Testis (tissue), 3 donors: ENCODE measurements around the gene SNX10. TPM values are rescaled to one million over a fixed set of nuclear protein-coding genes. Genes with fewer than 3 reads are reported as not detected.

Source experiments
- DNase-seq: peaks from one replicate; pipeline ENCODE4 v3.0.0-alpha.2; 2019
- H3K27ac ChIP-seq, 2 donors: fragments of 200-600 bp; sonication (generic); one replicate each; pipeline ENCODE4 v1.5.1; 2019
- H3K27me3 ChIP-seq: fragments of 200-600 bp; sonication (generic); one replicate; pipeline ENCODE4 v1.5.1; 2019
- H3K36me3 ChIP-seq: fragments of 200-600 bp; sonication (generic); one replicate; pipeline ENCODE4 v1.5.1; 2017; ENCODE audit warnings: low read depth; ENCODE audit errors: missing control alignments
- H3K4me1 ChIP-seq: fragments of 200-600 bp; sonication (generic); one replicate; pipeline ENCODE4 v1.5.1; 2019
- H3K4me3 ChIP-seq, 2 donors: fragments of 200-600 bp; sonication (generic); one replicate each; pipeline ENCODE4 v1.5.1; 2017 to 2019
- H3K9me3 ChIP-seq: fragments of 200-600 bp; sonication (generic); one replicate; pipeline ENCODE4 v1.5.1; 2017
- POLR2A ChIP-seq: fragments of 450-650 bp; IDR thresholded peaks from one replicate; pipeline ENCODE4 v1.6.1; 2017; ENCODE audit warnings: antibody characterized with exemption, mild to moderate bottlenecking, moderate library complexity
- WGBS, 2 donors: methylation state at CpG; one replicate each; pipeline ENCODE4 v1.1.5; 2018; 5-methylcytosine and 5-hydroxymethylcytosine counted together
- intact Hi-C: fragments of 100-400 bp; cut with DNase I; formaldehyde crosslinking; loops from one replicate; pipeline ENCODE4 v1.15.1; 2023; ENCODE audit warnings: low total_unique reads
- polyA plus RNA-seq: library from polyadenylated mRNA; stranded (reverse); fragments of 350-450 nt; fragmentation: Illumina TruSeq; extraction: RNeasy Lipid Tissue Mini Kit (QIAGEN cat#74804); gene quantifications from one replicate; pipeline ENCODE4 v1.2.3, GENCODE V29; 2014; ENCODE audit warnings: low read depth, low replicate concordance; ENCODE audit not compliant: insufficient read depth
- total RNA-seq, 2 donors: library from RNA; depleted of rRNA; stranded (reverse); fragments of >200 nt; gene quantifications; one replicate each; pipeline ENCODE4 v1.2.3, GENCODE V29; 2016
- TF ChIP-seq, protein P1 (sequence below), 3 experiments: fragments of 450-650 bp in 2 of 3; fragments of 200-600 bp in 1 of 3; sonication (generic) in 1 of 3; IDR thresholded peaks; one replicate each; pipeline ENCODE4 v1.5.1; 2016 to 2019; ENCODE audit warnings: antibody characterized with exemption in 3 of 3, mild to moderate bottlenecking in 2 of 3, moderate library complexity in 1 of 3

SNX10 gene
- total and polyA plus RNA-seq, 3 donors from 2014 or later, result 4.4 to 6.3 (median 5.6) TPM

DNA sequence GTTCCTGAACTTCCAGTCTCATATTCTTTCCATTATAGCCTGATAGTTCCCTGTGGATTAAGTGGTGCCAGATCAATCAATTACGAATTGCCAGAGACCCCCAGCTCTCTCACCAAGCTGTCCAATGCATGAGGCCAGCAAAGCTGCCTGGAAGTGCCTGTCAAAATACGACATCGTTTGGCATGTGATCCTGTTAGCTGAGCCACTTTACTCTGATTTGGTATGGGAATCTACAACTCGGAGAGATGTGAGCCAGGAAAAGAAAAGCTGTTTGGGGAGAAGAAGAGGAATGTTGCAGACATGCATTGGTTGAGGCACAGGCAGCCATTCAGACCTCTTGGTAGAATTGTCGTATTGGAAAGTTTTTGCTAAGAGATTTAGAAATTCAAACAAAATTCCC, 3.9 kb downstream of the SNX10 start:
- Histone ChIP-seq H3K4me3 (no peak overlapping the region), H3K9me3 (no peaks in the 10 kb centered on the region), H3K36me3 (no peaks in the 10 kb centered on the region), H3K4me1 (no peaks in the 10 kb centered on the region), H3K27me3 (no peaks in the 10 kb centered on the region), H3K27ac (no peak overlapping the region)
- DNase-seq, result no peak
- 83 to 91% methylated on average over 5 of the region's 5 CpGs for WGBS, 2 donors
- no peak for TF ChIP-seq POLR2A
- TF ChIP-seq, protein P1, sequence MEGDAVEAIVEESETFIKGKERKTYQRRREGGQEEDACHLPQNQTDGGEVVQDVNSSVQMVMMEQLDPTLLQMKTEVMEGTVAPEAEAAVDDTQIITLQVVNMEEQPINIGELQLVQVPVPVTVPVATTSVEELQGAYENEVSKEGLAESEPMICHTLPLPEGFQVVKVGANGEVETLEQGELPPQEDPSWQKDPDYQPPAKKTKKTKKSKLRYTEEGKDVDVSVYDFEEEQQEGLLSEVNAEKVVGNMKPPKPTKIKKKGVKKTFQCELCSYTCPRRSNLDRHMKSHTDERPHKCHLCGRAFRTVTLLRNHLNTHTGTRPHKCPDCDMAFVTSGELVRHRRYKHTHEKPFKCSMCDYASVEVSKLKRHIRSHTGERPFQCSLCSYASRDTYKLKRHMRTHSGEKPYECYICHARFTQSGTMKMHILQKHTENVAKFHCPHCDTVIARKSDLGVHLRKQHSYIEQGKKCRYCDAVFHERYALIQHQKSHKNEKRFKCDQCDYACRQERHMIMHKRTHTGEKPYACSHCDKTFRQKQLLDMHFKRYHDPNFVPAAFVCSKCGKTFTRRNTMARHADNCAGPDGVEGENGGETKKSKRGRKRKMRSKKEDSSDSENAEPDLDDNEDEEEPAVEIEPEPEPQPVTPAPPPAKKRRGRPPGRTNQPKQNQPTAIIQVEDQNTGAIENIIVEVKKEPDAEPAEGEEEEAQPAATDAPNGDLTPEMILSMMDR (IDR thresholded peaks at IDR 0.05), result no peak
- intact Hi-C loops, result no loop called here

GRCh38 chr7:26298472-26299058, 6.9 kb downstream of the SNX10 start:
- Histone ChIP-seq H3K36me3 (no peaks in the 10 kb centered on the region), H3K9me3 (no peaks in the 10 kb centered on the region), H3K4me1 (no peaks in the 10 kb centered on the region), H3K27me3 (no peaks in the 10 kb centered on the region), H3K4me3 (no peak overlapping the region), H3K27ac (no peak overlapping the region)
- no peak for DNase-seq
- intact Hi-C loops, result no loop called here
- WGBS, 2 donors, result 80 to 86% methylated on average over 7 of the region's 7 CpGs
- TF ChIP-seq, protein P1 (IDR thresholded peaks at IDR 0.05), result no peak
- TF ChIP-seq POLR2A, result no peak

GRCh38 chr7:26305090-26305868, 13.6 kb downstream of the SNX10 start:
- Histone ChIP-seq H3K9me3 (no peaks in the 10 kb centered on the region), H3K4me3 (no peak overlapping the region), H3K4me1 (no peaks in the 10 kb centered on the region), H3K27me3 (no peaks in the 10 kb centered on the region), H3K27ac (no peak overlapping the region), H3K36me3 (no peaks in the 10 kb centered on the region)
- TF ChIP-seq, protein P1 (IDR thresholded peaks at IDR 0.05), result no peak
- no peak for TF ChIP-seq POLR2A
- WGBS, 2 donors, result 77 to 79% methylated on average over 9 of the region's 9 CpGs
- intact Hi-C loops, result no loop called here
- no peak for DNase-seq

DNA sequence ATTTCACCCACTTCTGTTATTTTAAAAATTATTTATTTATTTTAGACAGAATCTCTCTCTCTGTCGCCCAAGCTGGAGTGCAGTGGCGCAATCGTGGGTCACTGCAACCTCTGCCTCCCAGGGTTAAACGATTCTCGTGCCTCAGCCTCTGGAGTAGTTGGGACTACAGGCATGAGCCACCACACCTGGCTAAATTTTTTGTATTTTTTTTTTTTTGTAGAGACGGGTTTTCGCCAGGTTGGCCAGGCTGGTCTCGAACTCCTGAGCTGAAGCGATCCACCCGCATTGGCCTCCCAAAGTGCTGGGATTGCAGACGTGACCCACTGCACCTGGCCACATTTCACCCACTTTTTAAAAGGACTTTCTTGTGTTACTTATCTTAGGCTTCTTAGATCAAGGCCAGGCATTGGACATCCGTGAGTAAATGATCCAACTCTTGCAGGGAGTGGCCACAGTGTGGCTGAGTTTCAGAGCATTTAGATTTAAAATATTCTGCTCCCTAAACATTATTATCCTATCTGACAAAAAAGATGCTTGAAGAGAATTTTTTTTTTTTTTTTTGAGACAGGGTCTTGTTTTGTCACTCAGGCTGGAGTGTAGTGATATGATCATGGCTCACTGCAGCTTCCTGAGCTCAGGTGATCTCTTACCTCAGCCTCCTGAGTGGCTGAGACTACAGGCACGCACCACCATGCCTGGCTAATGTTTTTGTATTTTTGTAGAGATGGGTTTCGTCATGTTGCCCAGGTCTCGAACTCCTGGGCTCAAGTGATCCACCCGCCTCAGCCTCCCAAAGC, 14.4 kb downstream of the SNX10 start:
- Histone ChIP-seq H3K4me3 (no peak overlapping the region), H3K27me3 (no peaks in the 10 kb centered on the region), H3K4me1 (no peaks in the 10 kb centered on the region), H3K36me3 (no peaks in the 10 kb centered on the region), H3K9me3 (no peaks in the 10 kb centered on the region), H3K27ac (no peak overlapping the region)
- DNase-seq, result no peak
- TF ChIP-seq, protein P1 (IDR thresholded peaks at IDR 0.05), result no peak
- no peak for TF ChIP-seq POLR2A
- WGBS, 2 donors, result 75 to 81% methylated on average over 16 of the region's 16 CpGs
- intact Hi-C loops, result no loop called here
